ENCODE results near the gene TRIM56. TPM values are rescaled to one million over a fixed set of nuclear protein-coding genes. Genes with fewer than 3 reads are reported as not detected.

Gene TRIM56
- total and polyA plus RNA-seq, 9 of the 15 experiments (the other 6 are each of a cell fraction or from before 2014, with no cell fraction given) = 2.0 to 29.7 (median 11.6) TPM

DNA sequence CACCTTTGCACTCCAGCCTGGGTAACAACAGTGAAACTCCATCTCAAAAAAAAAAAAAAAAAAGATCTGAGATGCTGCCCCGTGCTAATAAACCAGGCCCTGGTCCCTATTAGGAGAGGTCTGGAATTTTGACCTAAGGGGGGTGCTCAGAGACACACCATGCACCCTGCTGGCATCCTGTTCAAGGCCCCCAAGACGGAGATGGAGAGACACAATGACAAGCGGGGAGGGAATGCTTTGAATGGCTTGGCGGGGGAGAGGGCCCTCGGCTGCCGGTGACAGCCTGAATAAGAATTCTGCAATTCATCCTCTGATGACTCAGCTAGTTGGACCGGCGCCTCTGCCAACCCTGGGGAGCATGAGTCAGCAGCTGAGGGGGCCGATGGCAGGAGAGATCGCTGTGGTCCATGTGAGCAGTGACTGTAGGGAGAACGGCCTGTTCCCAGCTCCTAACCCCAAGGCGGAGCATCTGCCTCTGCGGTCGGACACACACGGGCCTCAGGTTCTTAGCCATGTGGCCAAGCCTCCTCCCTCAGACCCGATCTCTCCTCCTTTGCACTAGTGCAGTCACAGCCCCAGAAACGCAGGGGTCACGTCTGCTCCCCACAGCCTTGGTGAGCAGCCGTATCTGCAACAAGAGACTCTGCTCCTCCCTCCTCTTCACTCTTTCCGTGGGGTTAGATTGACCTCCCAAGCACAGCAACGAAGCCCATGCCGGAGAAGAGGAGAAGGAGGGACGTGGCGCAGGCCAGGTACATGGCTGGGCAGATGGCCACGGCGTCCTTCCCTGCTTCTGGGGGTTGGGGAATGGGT is 14.9 kb downstream of the TRIM56 start (continued):
- TF ChIP-seq MCM7 (IDR thresholded peaks at IDR 0.05) (peak in 1 of 2 experiments; percentile 98; a peak in 2 of 4 replicates), TRIM24 (IDR thresholded peaks at IDR 0.05) (peak; percentile 72 to 87), PRMT5 (CRISPR knock-in tag; IDR thresholded peaks at IDR 0.05) (no peak), ADNP (tag; IDR thresholded peaks at IDR 0.05) (no peak), KDM1A (IDR thresholded peaks at IDR 0.05) (peak; percentile 69 to 78; a peak in 3 of 4 replicates), FOXK1 (CRISPR knock-in tag; IDR thresholded peaks at IDR 0.05; ENCODE audit: borderline replicate concordance) (no peak), ZNF197 (CRISPR knock-in tag; IDR thresholded peaks at IDR 0.05; ENCODE audit: low read depth) (peak; percentile 35; the same call in 1 of the 2 replicates), SPI1 (IDR thresholded peaks at IDR 0.05; ENCODE audit: borderline replicate concordance, low read depth, low read length) (no peak), JUNB (CRISPR knock-in tag; conservative IDR thresholded peaks at IDR 0.05) (peak; percentile 96), RBM22 (IDR thresholded peaks at IDR 0.05; ENCODE audit: low read depth, low read length, poor library complexity, severe bottlenecking) (no peak), NCOA1 (IDR thresholded peaks at IDR 0.05; ENCODE audit: low read depth) (peak; percentile 84), RUNX1 (IDR thresholded peaks at IDR 0.05; ENCODE audit: low read depth) (peak; percentile 74; the same call in 1 of the 2 replicates), SIN3B (IDR thresholded peaks at IDR 0.05; ENCODE audit: low read depth) (no peak)
- TF ChIP-seq, protein P1, sequence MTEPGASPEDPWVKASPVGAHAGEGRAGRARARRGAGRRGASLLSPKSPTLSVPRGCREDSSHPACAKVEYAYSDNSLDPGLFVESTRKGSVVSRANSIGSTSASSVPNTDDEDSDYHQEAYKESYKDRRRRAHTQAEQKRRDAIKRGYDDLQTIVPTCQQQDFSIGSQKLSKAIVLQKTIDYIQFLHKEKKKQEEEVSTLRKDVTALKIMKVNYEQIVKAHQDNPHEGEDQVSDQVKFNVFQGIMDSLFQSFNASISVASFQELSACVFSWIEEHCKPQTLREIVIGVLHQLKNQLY (CRISPR knock-in tag; conservative IDR thresholded peaks at IDR 0.05) = 0 out of 4 replicates have a peak, but pooled peaks of 1 of the 2 experiments have one; percentile 65
- TF ChIP-seq, protein P2, sequence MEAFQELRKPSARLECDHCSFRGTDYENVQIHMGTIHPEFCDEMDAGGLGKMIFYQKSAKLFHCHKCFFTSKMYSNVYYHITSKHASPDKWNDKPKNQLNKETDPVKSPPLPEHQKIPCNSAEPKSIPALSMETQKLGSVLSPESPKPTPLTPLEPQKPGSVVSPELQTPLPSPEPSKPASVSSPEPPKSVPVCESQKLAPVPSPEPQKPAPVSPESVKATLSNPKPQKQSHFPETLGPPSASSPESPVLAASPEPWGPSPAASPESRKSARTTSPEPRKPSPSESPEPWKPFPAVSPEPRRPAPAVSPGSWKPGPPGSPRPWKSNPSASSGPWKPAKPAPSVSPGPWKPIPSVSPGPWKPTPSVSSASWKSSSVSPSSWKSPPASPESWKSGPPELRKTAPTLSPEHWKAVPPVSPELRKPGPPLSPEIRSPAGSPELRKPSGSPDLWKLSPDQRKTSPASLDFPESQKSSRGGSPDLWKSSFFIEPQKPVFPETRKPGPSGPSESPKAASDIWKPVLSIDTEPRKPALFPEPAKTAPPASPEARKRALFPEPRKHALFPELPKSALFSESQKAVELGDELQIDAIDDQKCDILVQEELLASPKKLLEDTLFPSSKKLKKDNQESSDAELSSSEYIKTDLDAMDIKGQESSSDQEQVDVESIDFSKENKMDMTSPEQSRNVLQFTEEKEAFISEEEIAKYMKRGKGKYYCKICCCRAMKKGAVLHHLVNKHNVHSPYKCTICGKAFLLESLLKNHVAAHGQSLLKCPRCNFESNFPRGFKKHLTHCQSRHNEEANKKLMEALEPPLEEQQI (IDR thresholded peaks at IDR 0.05) = no peak
- TF ChIP-seq, protein P3, sequence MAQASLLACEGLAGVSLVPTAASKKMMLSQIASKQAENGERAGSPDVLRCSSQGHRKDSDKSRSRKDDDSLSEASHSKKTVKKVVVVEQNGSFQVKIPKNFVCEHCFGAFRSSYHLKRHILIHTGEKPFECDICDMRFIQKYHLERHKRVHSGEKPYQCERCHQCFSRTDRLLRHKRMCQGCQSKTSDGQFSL (CRISPR knock-in tag; IDR thresholded peaks at IDR 0.05) = no peak
- TF ChIP-seq, protein P3 (tag; IDR thresholded peaks at IDR 0.05) = no peak
- TF ChIP-seq, protein P4, sequence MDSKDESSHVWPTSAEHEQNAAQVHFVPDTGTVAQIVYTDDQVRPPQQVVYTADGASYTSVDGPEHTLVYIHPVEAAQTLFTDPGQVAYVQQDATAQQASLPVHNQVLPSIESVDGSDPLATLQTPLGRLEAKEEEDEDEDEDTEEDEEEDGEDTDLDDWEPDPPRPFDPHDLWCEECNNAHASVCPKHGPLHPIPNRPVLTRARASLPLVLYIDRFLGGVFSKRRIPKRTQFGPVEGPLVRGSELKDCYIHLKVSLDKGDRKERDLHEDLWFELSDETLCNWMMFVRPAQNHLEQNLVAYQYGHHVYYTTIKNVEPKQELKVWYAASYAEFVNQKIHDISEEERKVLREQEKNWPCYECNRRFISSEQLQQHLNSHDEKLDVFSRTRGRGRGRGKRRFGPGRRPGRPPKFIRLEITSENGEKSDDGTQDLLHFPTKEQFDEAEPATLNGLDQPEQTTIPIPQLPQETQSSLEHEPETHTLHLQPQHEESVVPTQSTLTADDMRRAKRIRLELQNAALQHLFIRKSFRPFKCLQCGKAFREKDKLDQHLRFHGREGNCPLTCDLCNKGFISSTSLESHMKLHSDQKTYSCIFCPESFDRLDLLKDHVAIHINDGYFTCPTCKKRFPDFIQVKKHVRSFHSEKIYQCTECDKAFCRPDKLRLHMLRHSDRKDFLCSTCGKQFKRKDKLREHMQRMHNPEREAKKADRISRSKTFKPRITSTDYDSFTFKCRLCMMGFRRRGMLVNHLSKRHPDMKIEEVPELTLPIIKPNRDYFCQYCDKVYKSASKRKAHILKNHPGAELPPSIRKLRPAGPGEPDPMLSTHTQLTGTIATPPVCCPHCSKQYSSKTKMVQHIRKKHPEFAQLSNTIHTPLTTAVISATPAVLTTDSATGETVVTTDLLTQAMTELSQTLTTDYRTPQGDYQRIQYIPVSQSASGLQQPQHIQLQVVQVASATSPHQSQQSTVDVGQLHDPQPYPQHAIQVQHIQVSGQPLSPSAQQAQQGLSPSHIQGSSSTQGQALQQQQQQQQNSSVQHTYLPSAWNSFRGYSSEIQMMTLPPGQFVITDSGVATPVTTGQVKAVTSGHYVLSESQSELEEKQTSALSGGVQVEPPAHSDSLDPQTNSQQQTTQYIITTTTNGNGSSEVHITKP (IDR thresholded peaks at IDR 0.05; ENCODE audit: partially characterized antibody) = peak; percentile 65
- TF ChIP-seq, protein P5, sequence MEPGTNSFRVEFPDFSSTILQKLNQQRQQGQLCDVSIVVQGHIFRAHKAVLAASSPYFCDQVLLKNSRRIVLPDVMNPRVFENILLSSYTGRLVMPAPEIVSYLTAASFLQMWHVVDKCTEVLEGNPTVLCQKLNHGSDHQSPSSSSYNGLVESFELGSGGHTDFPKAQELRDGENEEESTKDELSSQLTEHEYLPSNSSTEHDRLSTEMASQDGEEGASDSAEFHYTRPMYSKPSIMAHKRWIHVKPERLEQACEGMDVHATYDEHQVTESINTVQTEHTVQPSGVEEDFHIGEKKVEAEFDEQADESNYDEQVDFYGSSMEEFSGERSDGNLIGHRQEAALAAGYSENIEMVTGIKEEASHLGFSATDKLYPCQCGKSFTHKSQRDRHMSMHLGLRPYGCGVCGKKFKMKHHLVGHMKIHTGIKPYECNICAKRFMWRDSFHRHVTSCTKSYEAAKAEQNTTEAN (CRISPR knock-in tag; IDR thresholded peaks at IDR 0.05) = no peak

Data from K562 (cell line).